ENCODE measurements around the gene BCL7C. TPM values are rescaled to one million over a fixed set of nuclear protein-coding genes. Genes with fewer than 3 reads are reported as not detected.

The BCL7C gene
- total and polyA plus RNA-seq, 2 of the 13 experiments (the other 11 are each of a cell fraction or from before 2014, with no cell fraction given) = 17.7 to 33.8 TPM

DNA sequence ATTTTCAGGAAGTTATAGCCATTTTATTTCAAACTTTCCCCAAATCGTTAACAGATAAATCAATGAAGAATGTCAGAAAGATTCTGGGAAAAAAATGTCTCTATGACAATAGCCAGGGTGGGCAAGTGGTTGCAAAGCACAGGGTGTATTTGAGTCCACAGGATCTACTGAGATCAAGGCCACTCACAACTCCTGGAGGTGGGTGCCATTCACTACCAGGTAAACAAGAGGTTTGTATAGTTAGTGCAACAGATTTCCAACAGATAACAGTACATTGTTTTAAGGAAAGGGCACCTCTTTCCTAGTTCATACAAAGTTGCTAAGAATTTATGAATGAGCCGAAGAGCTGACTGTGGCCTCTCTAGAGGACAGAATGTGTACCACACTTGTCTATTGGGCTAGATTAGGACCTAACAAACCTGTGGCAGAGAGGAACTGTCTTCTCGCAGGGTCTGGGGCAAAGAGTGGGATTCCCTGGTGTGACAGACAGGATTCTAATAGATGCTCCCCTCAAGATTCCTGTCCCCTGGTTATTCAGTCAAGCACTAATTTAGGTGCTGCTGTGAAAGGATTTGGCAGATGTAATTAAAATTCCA lies 54.9 kb downstream of the BCL7C start (continued):
- TF ChIP-seq, protein P1, sequence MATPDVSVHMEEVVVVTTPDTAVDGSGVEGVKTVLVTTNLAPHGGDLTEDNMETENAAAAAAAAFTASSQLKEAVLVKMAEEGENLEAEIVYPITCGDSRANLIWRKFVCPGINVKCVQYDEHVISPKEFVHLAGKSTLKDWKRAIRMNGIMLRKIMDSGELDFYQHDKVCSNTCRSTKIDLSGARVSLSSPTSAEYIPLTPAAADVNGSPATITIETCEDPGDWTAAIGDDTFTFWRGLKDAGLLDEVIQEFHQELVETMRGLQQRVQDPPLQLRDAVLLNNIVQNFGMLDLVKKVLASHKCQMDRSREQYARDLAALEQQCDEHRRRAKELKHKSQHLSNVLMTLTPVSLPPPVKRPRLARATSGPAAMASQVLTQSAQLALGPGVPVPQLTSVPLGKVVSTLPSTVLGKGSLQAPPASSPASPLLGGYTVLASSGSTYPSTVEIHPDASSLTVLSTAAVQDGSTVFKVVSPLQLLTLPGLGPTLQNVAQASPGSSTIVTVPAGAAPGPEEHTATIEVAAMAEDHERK (CRISPR knock-in tag; IDR thresholded peaks at IDR 0.05; ENCODE audit: low read depth) = no peak
- TF ChIP-seq DPF2 (CRISPR knock-in tag; IDR thresholded peaks at IDR 0.05; ENCODE audit: borderline replicate concordance, low read depth) (0 out of 2 replicates have a peak, but pooled peaks have one; percentile 66), ZNF546 (CRISPR knock-in tag; conservative IDR thresholded peaks at IDR 0.05) (no peak), PHF21A (CRISPR knock-in tag; IDR thresholded peaks at IDR 0.05) (peak; percentile 56; the same call in 1 of the 2 replicates), ZFP36L1 (CRISPR knock-in tag; IDR thresholded peaks at IDR 0.05) (no peak; the same call in 1 of the 2 replicates), TRIM22 (IDR thresholded peaks at IDR 0.05) (no peak), PITX1 (CRISPR knock-in tag; IDR thresholded peaks at IDR 0.05) (no peak), KDM3A (CRISPR knock-in tag; IDR thresholded peaks at IDR 0.05; ENCODE audit: low read depth) (no peak), ZNF614 (CRISPR knock-in tag; IDR thresholded peaks at IDR 0.05; ENCODE audit: borderline replicate concordance) (0 out of 2 replicates have a peak, but pooled peaks have one; percentile 36), ETS1 (CRISPR knock-in tag; IDR thresholded peaks at IDR 0.05) (no peak), FOXK1 (CRISPR knock-in tag; IDR thresholded peaks at IDR 0.05; ENCODE audit: borderline replicate concordance, low read depth) (peak; percentile 76; the same call in 1 of the 2 replicates), EP300 (IDR thresholded peaks at IDR 0.05; ENCODE audit: low read depth in 2 of 2, low read length in 2 of 2) (peak; percentile 15 to 80; a peak in 3 of 4 replicates), EP300 (CRISPR knock-in tag; IDR thresholded peaks at IDR 0.05; ENCODE audit: borderline replicate concordance) (no peak), ADNP (CRISPR knock-in tag; IDR thresholded peaks at IDR 0.05) (no peak), IRF2 (CRISPR knock-in tag; IDR thresholded peaks at IDR 0.05) (peak; percentile 62), HNF4A (CRISPR knock-in tag; IDR thresholded peaks at IDR 0.05) (peak; percentile 76), ZNF234 (CRISPR knock-in tag; conservative IDR thresholded peaks at IDR 0.05) (no peak), ZNF264 (CRISPR knock-in tag; IDR thresholded peaks at IDR 0.05) (no peak), NFIC (IDR thresholded peaks at IDR 0.05; ENCODE audit: low read length) (0 out of 2 replicates have a peak, but pooled peaks have one; percentile 60), ZNF569 (CRISPR knock-in tag; IDR thresholded peaks at IDR 0.05; ENCODE audit: borderline replicate concordance) (no peak), SCMH1 (CRISPR knock-in tag; IDR thresholded peaks at IDR 0.05; ENCODE audit: borderline replicate concordance) (no peak), PRMT3 (CRISPR knock-in tag; IDR thresholded peaks at IDR 0.05; ENCODE audit: borderline replicate concordance, low read depth) (no peak), ZNF282 (IDR thresholded peaks at IDR 0.05; ENCODE audit: partially characterized antibody) (no peak), TAF1 (CRISPR knock-in tag; IDR thresholded peaks at IDR 0.05) (no peak), TEAD3 (CRISPR knock-in tag; optimal IDR thresholded peaks at IDR 0.05; ENCODE audit: borderline replicate concordance) (peak; percentile 76), GATAD1 (CRISPR knock-in tag; IDR thresholded peaks at IDR 0.05) (0 out of 2 replicates have a peak, but pooled peaks have one; percentile 29)
- TF ChIP-seq, protein P2, sequence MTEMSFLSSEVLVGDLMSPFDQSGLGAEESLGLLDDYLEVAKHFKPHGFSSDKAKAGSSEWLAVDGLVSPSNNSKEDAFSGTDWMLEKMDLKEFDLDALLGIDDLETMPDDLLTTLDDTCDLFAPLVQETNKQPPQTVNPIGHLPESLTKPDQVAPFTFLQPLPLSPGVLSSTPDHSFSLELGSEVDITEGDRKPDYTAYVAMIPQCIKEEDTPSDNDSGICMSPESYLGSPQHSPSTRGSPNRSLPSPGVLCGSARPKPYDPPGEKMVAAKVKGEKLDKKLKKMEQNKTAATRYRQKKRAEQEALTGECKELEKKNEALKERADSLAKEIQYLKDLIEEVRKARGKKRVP (CRISPR knock-in tag; IDR thresholded peaks at IDR 0.05) = 0 out of 4 replicates have a peak, but pooled peaks of 1 of the 2 experiments have one; percentile 43

Data from HepG2 (cell line).